ENCODE data around the gene HDAC10.

GRCh38 chr22:50250249-50250554 is 863 bp downstream of the HDAC10 start:
- TF ChIP-seq CTCF (IDR thresholded peaks at IDR 0.05; ENCODE audit: insufficient read depth, low read length) (no peak), REST (IDR thresholded peaks at IDR 0.05; ENCODE audit: insufficient replicate concordance, low read depth) (no peak), GABPA (IDR thresholded peaks at IDR 0.05; ENCODE audit: low read depth) (no peak)
